SKM-1 (cell line): Measurements from ENCODE around the gene SMIM41.

Experiments
- DNase-seq: peaks from one replicate; lab custom pipeline; 2025; ENCODE audit not compliant: unreplicated experiment; lab: John Stamatoyannopoulos, UW

The SMIM41 gene

DNA sequence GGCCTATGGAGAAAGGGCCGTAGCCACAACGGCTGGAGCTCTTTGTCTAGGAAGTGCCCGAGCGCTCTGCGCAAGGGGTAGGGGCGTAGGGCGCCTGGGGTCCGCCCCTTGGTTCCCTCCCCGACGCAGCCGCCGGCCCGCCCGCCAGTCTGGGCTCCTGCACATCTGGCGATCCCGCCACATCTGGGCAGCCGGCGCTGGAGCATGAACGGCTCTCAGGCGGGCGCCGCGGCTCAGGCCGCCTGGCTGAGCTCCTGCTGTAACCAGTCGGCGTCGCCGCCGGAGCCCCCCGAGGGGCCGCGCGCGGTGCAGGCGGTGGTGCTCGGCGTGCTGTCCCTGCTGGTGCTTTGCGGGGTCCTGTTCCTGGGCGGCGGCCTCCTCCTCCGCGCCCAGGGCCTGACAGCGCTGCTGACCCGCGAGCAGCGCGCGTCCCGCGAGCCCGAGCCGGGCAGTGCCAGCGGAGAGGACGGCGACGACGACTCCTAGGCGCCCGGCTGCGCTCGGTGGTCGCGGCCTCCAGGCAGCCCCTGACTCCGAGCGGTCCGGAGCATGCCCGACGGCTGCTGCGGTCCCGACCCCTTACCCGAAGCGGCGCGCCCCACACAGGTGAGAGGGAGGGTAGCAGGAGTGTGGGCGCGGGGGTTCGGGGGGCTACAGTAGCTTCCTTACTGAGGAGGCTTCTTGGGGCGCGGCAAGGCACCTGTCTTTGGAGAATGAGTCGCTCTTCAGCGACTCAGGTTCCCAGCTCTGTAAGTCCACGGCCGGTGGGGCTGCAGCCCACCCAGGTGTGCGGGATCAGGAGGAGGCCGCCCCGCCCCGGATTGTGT is at the start of gene SMIM41:
TSS of gene SMIM41 (plus strand) at position 129 of the 827 bp plus-strand sequence. CDS start at position 205, 76 bp downstream.
- no peak for DNase-seq

DNA sequence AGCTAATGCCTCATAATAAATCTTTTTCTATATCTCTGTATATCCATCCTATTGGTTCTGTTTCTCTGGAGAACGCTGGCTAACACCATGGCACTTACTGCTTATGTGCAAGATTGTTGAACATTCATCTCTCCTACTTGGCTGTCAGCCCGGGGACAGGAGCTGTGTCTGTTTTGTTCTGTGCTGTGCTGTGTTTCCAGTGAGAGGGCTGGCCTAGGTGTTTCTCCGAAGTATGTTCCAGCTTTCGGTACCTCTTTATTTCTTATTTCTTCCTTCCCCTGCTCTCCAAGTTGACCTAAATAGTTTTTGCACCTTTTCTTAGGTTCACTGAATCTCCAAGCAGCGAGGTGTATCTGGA is 47.1 kb upstream of the SMIM41 start:
- no peak for DNase-seq

DNA sequence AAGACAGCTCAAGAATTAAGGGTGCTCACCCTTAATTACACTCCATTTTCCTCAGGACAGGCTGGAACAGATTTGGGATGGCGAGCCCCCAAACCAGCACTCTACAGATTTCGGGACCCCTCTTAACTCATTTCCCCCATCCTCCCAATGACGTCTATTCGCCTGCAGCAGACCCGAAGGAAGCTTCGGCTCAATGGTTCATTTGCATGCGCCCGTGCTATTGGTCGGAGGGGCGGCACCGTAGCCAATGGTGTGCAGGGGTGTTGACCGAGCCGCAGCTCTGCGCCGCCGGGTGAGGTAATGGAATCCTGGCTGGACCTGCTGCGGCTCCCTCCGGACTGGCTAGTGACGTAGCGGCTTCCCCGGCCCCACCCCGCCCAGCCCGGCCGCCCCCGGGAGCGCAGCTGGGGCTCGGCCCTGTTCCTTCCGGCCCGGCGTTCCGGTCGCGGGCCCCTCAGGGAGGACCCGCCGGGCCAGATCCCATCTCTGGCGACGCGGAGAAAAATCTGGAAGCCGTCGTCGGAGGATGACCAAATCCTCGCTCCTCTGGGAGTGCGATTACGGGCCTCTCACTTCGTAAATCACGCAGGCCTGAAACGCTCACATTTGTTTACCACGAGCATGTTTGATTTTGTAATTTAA is 46.6 kb upstream of the SMIM41 start:
- peak; percentile 33 for DNase-seq

DNA sequence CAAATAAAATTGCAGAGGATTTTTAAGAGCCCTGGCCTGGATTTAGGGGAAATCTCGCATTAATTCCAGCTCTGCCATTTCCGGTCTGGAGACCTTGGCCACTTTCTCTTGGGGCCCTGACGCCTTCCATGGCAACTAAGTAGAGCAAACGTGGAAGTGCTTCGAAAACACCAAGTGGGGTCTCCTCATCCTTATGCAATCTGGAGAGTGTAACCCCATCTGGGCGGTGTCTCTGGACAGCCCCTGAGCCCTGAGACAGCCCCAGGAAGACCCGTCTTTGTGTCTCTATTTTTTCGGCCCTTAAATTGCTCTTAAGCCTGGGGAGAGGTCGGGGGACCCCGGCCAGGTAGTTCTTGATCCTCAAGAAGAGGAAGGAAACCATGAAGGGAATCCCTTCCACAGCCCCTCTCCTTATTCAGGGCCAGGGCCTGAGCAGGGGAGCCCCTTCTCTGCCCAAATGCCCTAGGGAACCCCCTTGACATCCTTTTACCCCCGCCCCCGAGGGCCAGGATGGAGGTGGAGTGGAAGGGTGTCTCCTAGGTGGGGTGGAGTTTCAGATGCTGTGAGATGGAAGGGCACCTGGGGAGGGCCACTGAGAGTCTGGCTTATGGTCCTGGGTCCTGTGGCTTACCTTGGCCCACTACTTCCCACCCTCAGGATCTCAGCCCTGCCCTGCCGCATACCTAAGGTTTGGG is 45.9 kb upstream of the SMIM41 start:
- no peak for DNase-seq

DNA sequence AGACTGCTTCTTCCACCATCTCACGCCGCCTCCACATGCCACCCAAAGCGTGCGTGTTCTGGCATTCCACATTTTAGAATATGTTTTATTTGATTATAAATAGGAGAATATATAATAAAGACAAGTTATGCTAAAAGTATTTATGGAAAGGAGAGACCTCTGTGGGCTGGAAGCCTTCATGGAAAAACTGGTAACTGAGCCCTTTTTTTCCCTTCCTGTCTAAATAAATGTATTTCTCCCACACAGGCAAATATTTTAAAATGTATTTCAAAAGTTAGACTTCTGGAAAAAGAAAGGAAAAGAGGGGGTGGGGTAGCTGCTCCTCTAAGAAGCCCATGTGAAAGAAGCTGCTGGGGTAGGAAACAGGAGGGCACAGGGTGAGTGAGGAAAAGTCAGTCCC is 44.3 kb upstream of the SMIM41 start:
- DNase-seq: no peak

DNA sequence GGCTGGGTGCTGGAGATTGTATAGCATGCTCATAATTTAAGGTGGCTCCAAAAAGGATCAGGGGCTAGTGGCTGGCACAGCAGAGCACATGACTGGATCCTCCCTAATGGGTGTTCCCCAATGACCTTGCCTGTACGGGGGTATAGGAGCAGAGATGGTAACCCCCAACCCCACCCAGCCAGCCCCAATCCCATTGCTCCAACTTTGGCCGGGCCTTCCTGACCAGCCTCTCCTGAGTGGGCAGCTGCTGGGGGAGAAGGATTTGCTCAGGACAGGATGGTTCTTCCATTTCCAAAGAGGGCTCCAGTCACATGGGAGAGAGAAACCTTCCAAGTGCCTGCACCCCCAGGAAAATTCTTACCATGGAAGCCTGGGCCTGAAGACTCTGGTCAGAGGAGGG is 43.6 kb upstream of the SMIM41 start:
- DNase-seq: no peak

DNA sequence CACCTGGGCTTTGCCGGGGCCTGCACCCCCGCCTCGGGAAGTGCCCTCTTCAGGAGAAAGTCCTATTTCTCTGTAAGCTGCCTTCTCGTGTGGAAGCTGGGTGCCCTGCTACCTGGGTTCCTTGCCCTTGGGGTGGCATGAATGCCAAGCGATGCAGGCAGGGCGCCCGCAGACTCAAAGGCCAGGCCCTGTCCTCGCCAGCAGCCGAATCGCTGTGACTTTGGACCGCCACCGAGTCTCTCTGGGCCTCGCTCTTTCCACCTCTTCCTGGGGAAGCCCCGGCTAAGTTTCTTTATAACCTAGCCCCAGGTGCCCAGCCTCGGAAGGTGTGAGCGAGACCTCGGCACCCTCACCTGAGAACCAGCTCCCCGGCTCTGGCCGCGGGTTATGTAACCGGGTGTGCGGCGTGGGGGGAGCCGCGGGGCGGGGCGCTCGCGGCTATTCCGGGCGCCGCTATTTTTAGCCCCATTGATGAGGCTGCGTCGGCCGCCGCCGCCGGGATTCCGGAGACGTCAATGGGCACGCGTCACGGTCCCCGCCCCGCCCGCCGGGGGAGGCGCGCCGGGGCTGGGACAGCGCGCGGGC is 42.8 kb upstream of the SMIM41 start:
- no peak for DNase-seq

DNA sequence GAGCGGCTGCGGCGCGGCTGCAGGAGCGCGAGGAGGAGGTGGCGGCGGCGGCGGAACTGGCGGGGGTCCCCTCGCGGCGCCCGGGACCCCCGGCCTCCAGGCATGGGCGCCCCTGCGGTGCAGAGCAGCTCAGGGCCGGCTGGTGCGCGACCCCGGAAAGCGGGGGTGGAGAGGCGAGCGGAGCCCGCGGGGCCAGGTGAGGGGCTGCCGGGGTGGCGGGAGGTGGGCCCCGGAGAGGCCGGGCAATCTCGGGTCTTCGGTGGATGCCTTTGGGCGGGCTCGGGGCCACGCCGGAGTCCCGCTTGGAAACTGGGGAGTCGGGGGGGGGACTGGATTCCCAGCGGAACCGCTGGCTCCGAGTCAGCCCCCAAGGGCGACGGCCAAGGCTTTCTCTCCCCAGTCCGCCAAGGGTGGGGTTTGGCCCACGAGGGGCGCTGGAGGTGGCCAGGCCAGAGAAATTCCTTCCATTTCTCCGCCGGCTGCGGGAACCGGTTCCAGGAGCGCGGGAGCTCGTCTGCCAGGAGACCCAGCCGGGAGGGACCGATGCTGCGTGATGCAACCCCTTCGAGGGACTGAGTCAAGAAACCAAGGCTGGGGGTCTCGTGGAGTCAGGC is 42.1 kb upstream of the SMIM41 start:
- no peak for DNase-seq

DNA sequence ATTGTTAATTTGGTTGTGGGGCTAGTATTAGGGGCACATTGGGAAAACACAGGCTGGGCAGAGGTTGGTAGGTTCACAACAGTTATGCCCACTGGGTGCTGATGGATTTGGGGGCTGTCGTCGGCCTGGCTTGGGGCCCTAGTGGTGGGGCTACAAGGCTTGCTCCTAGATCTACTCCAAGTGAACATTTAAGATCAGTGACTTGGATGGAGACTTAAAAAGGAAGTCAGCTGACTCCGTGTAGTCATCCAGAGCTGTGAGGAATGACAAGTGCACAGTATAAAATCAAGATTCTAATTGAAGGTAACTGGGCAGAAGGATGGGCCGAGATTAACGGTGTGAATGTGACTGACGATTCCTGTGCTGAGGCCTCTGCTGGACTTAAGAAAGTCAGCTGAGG is 41.1 kb upstream of the SMIM41 start:
- no peak for DNase-seq

DNA sequence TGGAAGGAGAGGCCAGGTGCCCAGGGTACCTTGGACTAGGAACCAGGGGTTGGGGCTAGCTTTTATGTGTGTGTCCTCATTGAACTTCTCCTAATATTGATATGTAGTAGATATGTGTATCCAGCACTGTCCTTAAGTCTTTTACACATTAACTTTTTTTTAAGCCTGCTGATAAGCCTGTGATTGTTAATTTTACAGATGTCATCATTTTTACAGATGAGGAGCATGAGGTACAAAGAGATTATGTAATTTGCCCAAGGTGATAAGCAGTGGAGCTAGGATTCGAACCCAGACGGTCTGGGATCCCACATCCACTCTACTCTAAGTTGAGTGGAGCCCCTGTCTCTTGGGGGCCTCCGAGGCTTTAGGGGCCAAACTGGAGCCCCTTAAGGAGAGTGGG is 38.5 kb upstream of the SMIM41 start:
- no peak for DNase-seq

DNA sequence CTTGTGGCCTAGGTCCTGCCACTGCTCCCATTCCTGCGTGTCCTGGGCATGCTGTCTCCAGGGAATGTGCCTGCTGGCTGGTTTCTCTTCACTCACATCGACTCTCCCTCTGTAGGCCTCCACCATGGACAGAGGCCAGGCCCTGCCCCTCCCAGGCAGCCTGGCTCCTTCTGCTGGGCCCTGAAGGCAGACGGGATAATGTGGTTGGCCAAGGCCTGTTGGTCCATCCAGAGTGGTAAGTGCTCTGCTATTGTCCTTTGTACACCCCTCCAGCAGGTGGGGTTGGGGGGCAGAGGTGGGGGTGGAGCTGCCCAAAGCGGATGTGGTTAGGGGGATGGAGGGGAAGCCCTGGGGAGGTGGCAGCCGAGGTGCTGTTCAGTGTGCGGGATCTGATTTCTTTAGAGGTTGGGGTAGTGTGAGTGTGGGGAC is 37.8 kb upstream of the SMIM41 start:
- DNase-seq: no peak

DNA sequence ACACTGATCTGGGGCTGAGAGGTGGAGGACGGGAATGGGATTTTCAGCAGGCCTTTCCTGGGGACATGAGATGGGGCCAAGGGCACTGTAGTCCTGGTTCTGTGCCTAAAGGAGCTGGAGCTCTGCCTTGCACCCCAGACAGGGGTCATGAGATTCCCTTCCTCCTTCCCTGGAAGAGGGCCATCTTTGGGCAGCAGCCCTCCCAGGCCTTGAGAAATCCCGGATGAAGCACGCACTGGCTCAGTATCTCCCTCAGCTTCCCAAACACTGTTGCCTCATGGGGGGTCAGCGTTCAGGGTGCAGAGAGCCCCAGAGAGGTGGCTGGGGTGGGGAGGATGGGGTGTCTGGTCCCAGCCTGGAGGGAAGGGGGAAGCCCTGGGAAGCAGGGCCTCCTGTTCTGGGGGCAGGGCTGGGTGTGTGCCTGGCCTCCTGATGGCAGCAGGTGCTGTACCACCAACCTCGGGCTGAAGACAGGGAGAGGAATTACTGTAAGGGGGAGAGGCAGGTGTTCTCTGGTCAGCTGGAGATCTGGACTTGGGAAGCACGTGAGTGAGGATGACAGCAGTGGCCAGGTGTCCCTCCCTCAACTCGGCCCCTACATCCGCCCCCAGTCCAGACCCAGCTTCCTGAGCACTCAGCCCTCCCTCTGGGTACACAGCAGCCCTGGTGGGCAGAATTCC is 36.7 kb upstream of the SMIM41 start:
- DNase-seq: no peak

DNA sequence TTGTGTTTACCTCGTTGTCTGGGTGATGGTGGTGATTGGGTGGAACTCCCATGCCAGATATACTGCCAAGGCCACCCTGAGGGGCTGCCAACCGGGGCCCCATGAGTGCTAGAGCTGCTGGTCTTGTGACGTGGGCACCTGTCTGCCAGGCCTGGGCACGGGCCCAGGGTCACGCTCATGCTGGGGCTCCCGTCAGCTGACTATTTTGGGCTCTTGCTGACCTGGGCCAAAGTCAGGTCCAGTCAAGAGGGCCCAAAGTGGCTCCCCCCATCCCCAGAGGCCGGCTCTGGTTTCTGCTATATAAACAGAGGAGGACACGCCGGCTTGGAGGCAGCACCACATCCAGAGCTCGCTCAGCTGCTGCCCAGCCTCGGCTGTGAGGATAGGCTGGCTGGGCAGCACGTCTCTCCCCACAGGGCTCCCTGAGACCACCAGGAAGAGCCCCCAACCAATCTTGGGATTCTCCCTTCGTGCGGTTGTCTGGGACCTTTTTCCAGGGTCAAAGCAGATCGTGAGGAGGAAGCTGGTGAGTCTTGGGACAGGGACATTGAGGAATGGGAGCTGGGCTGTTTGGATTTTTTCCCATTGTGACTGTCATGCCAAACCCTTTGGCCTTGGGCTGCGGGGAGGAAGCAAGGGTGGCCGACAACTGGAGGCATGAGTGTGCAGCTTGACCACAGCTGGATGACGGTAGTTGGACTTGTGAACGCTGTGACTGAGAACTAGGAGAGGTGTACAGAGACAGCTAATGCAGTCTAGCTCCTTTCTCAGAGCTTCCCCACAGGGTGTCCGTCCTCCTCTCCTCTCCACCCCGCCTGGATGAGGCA is 35.9 kb upstream of the SMIM41 start:
- no peak for DNase-seq

DNA sequence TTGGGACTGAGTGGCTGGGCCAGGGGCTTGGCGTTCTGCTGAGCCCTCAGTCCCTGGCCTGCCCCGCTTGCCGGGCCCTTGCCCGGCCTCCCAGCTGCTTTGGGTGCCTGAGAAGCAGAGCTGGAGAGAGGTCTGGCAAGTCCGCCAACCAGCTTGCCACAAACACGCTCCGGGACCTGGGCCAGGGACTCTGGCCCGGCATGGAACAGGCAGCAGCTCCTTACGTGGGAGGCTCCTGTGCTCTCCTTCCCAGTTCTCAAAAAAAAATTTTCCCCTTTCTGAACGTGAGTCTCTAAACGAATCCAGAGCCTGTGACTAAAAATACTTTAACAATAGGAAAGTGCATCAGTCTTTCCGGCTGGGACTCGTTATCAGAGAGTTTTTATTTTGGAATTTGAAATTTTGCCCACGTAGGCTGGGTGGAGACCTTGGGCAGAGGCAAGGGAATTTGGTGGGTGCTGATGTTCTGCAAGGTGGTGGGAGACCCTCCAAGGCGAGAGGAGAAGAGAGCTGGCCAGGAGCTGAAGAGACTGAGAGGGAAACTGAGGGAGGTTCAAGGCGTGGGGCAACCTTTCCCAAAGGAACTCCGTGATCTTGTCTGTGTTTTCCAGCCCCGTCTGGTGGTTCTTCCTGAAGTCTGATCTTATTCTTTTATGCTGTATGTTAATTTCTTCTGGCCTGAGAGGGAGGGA is 35.1 kb upstream of the SMIM41 start:
- DNase-seq: no peak

DNA sequence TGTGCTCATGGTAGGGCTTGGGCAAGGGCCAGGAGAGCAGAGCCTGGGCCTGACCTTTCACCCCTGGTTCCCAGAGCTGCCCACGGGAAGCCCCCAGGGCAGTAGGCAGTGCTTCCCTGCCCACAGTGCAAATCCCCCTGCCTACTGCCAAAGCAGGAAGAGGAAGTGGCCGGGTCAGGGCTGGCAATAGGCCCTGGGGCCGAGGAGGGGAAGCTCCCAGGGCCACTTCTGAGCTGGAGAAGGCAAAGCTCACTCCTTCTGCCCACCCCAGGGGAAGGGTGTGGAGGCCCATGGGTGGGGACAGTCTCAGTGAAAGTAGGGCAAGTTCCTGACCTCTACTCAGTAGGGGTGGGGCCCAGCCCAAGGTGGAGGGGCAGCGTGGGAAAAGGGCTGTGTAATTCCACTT is 33.7 kb upstream of the SMIM41 start:
- no peak for DNase-seq

DNA sequence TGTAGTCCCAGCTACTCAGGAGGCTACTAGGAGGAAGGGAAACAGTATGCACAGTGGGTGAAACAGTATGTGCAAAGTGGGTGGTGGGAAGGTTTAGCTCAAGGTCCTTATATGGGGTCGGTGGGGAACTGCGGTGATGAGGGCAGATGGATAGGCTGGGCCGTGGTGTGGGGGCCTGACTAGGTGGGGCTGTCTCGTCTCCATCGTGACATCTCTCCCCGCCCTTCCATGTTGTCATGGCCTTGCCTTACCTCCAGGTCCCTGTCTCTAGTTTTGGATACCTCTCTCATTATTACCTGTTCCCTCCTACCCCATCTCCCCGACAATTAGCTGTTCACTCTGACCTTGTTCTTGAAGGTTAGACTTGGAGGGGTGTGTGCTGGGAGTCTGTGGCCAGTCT is 32.6 kb upstream of the SMIM41 start:
- DNase-seq: no peak

DNA sequence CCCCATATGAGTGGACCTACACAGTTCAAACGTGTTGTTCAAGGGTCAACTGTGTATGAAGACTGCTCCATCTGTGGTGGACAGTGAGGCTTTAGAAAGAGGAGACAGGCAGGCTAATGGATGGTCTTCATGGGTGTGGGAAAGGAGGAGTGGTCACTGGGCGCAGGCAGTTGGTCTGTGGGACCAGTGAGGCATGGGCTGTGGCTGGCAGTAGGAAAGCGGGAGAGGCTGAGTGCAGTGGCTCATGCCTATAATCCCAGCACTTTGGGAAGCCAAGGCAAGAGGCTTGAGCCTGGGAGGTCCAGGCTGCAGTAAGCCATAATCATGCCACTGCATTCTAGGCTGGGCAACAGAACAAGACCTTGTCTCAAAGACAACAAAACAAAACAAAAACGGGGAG is 30.2 kb upstream of the SMIM41 start:
- DNase-seq: no peak

DNA sequence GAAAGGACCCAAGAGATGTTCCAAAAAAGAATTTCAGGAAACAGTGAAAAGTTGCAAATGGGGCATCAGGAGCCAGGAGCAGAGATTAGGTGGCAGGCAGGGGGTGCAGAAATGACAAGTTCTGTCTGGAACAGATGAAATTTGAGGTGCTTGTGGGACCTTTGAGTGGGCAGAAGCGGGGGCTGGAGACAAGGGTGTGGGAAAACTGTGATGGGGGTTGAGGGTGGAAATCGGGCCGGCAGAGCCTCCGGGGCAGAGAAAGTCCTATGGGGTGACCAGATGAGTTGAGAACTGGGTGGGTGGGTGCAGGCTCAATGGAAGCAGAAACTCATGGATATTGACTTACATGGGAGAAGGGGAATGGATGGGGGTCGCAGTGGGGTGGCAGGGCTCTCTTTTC is 29.8 kb upstream of the SMIM41 start:
- DNase-seq: no peak

DNA sequence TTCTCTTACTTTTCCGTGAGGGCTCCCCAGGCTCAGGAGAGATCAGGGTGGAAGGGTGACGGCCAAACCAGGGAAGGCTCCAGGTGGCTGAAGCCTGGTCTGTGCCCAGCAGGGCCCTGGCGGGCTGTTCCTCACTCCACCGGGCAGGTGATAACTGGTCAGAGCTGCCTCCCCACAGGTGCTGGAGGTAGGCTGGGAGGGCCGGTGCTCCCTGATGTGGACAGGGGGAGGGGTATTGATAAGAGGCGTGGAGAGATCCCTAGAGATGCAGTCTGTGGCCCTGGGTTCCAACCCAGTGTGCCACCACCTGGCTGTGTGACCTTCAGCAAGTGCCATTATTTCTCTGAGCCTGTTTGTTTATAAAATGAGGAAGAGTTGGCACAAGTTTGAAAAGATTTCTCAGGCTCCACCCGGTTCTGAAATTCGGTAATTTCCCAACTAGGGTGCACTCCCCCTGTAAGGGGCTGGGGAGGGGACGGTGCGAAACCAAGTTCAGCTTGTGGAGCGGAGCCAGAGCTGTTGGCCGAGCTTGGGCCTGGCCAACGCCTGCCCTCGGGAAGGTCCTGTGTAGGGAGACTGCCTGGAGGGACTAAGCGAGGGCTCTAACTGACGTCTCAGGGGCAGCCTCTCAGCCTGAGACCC is 29.3 kb upstream of the SMIM41 start:
- DNase-seq: no peak
